Liver (tissue), 9 donors: Measurements from ENCODE around the gene PHC2. TPM values are rescaled to one million over a fixed set of nuclear protein-coding genes. Genes with fewer than 3 reads are reported as not detected.

Source experiments
- DNase-seq: peaks from one replicate; pipeline ENCODE4 v3.0.0-alpha.2; 2017; ENCODE audit warnings: low spot score
- H3K27ac ChIP-seq, 2 donors: one replicate each; pipeline ENCODE4 v1.7.0; 2013; ENCODE audit warnings: inconsistent platforms in 2 of 2, low read length in 2 of 2, control low read depth in 1 of 2, low read depth in 1 of 2, mild to moderate bottlenecking in 1 of 2
- H3K27me3 ChIP-seq, 4 donors: one replicate each; pipeline versions ENCODE4 v1.6.1 to v1.7.0; 2013; ENCODE audit warnings: low read length in 3 of 4, inconsistent platforms in 1 of 4, mild to moderate bottlenecking in 1 of 4, moderate library complexity in 1 of 4; ENCODE audit not compliant: control insufficient read depth in 4 of 4, insufficient read depth in 4 of 4
- H3K36me3 ChIP-seq, 4 donors: one replicate each; pipeline versions ENCODE4 v1.6.1 to v1.7.0; 2013; ENCODE audit warnings: low read length in 3 of 4, mild to moderate bottlenecking in 3 of 4, low read depth in 1 of 4, moderate library complexity in 1 of 4; ENCODE audit not compliant: control insufficient read depth in 4 of 4, insufficient read depth in 3 of 4
- H3K4me1 ChIP-seq, 4 donors: one replicate each; pipeline versions ENCODE4 v1.6.1 to v1.7.0; 2013; ENCODE audit warnings: low read length in 3 of 4, mild to moderate bottlenecking in 3 of 4, moderate library complexity in 1 of 4; ENCODE audit not compliant: control insufficient read depth in 4 of 4, insufficient read depth in 4 of 4
- H3K4me3 ChIP-seq, 3 donors: one replicate each; pipeline versions ENCODE4 v1.6.1 to v1.7.0; 2013; ENCODE audit warnings: low read length in 3 of 3, control low read depth in 1 of 3, low read depth in 1 of 3, mild to moderate bottlenecking in 1 of 3
- H3K9ac ChIP-seq, 2 donors: one replicate each; pipeline ENCODE4 v1.7.0; 2013; ENCODE audit warnings: low read length in 2 of 2, mild to moderate bottlenecking in 2 of 2, moderate library complexity in 2 of 2, control low read depth in 1 of 2, low read depth in 1 of 2
- H3K9me3 ChIP-seq, 4 donors: one replicate each; pipeline versions ENCODE4 v1.6.1 to v1.7.0; 2013; ENCODE audit warnings: low read length in 3 of 4; ENCODE audit not compliant: control insufficient read depth in 4 of 4
- EGR1 ChIP-seq, 2 donors: IDR thresholded peaks; 2 replicates each; pipeline ENCODE4 v1.6.1; 2016 to 2018; ENCODE audit warnings: antibody characterized with exemption in 2 of 2, low read depth in 2 of 2
- FOXA1 ChIP-seq: IDR thresholded peaks from 2 replicates; pipeline ENCODE4 v1.6.1; 2016; ENCODE audit warnings: antibody characterized with exemption
- FOXA2 ChIP-seq: IDR thresholded peaks from 2 replicates; pipeline ENCODE4 v1.6.1; 2016; ENCODE audit warnings: antibody characterized with exemption
- GABPA ChIP-seq, 2 donors: IDR thresholded peaks in 1 of 2; conservative IDR thresholded peaks in 1 of 2; 2 replicates each; pipeline ENCODE4 v1.6.1; 2016; ENCODE audit warnings: antibody characterized with exemption in 2 of 2, mild to moderate bottlenecking in 1 of 2, moderate library complexity in 1 of 2
- HNF4A ChIP-seq, 2 donors: conservative IDR thresholded peaks; 2 replicates each; pipeline ENCODE4 v1.6.1; 2016; ENCODE audit warnings: antibody characterized with exemption in 2 of 2, mild to moderate bottlenecking in 2 of 2
- HNF4G ChIP-seq: IDR thresholded peaks from 2 replicates; pipeline ENCODE4 v1.6.1; 2016; ENCODE audit warnings: antibody characterized with exemption
- JUND ChIP-seq, 2 donors: IDR thresholded peaks; 2 replicates each; pipeline ENCODE4 v1.6.1; 2016; ENCODE audit warnings: antibody characterized with exemption in 2 of 2
- NR2F2 ChIP-seq: IDR thresholded peaks from 2 replicates; pipeline ENCODE4 v1.6.1; 2016; ENCODE audit warnings: antibody characterized with exemption
- RAD21 ChIP-seq, 2 donors: IDR thresholded peaks; 2 replicates each; pipeline ENCODE4 v1.6.1; 2016; ENCODE audit warnings: antibody characterized with exemption in 2 of 2, mild to moderate bottlenecking in 2 of 2
- REST ChIP-seq: IDR thresholded peaks from 2 replicates; pipeline ENCODE4 v1.6.1; 2016; ENCODE audit warnings: antibody characterized with exemption, mild to moderate bottlenecking
- RXRA ChIP-seq, 2 donors: IDR thresholded peaks; 2 replicates each; pipeline ENCODE4 v1.6.1; 2017 to 2018; ENCODE audit warnings: antibody characterized with exemption in 2 of 2, mild to moderate bottlenecking in 1 of 2
- SP1 ChIP-seq: IDR thresholded peaks from 2 replicates; pipeline ENCODE4 v1.6.1; 2018; ENCODE audit warnings: antibody characterized with exemption, mild to moderate bottlenecking
- YY1 ChIP-seq: IDR thresholded peaks from 2 replicates; pipeline ENCODE4 v1.6.1; 2016; ENCODE audit warnings: antibody characterized with exemption, mild to moderate bottlenecking
- WGBS: extraction: QIAGEN DNeasy Blood & Tissue Kit; methylation state at CpG from one replicate; pipeline ENCODE4 v1.1.7; 2013; 5-methylcytosine and 5-hydroxymethylcytosine counted together
- polyA plus RNA-seq, 2 donors: library from polyadenylated mRNA; stranded (reverse) in 1 of 2; unstranded in 1 of 2; fragments of 200-250 nt in 1 of 2; fragments of >200 nt in 1 of 2; fragmentation: Nextera tagmentation in 1 of 2; extraction: Ambion mirVana in 1 of 2; gene quantifications; one replicate each; pipeline versions ENCODE4 v1.2.1 to v1.2.3, GENCODE V29; 2013 to 2015
- total RNA-seq, 2 donors: library from RNA; depleted of rRNA; stranded (reverse); fragments of >200 nt; gene quantifications; one replicate each; pipeline ENCODE4 v1.2.3, GENCODE V29; 2014
- TF ChIP-seq, protein P1 (sequence below): IDR thresholded peaks from 2 replicates; pipeline ENCODE4 v1.6.1; 2016; ENCODE audit warnings: antibody characterized with exemption
- TF ChIP-seq, protein P2 (sequence below): IDR thresholded peaks from 2 replicates; pipeline ENCODE4 v1.6.1; 2016; ENCODE audit warnings: antibody characterized with exemption
- TF ChIP-seq, protein P3 (sequence below): IDR thresholded peaks from 2 replicates; pipeline ENCODE4 v1.6.1; 2016; ENCODE audit warnings: antibody characterized with exemption
- donor health status: healthy.
- donor health status: healthy.
- donor health status: healthy.
- donor health status: healthy.
- donor health status: healthy.

PHC2 gene
- total and polyA plus RNA-seq, 4 donors = 19.1 to 67.8 (median 44.7) TPM

GRCh38 chr1:33378976-33379375, 51.9 kb downstream of the PHC2 start:
- Histone ChIP-seq H3K9ac (no peak overlapping the region), H3K4me1 (peaks cover 0 to 6% (median 2%) of the 10 kb centered on the region in 4 donors), H3K9me3 (no peaks in the 10 kb centered on the region), H3K36me3 (no peaks in the 10 kb centered on the region), H3K4me3 (no peak overlapping the region), H3K27ac (no peak overlapping the region), H3K27me3 (no peaks in the 10 kb centered on the region)
- 61% methylated on average over 4 of the region's 5 CpGs for WGBS
- no peak for TF ChIP-seq YY1
- no peak for TF ChIP-seq SP1
- no peak for TF ChIP-seq GABPA (IDR thresholded peaks at IDR 0.05 in 1 of 2, conservative IDR thresholded peaks at IDR 0.05 in 1 of 2)
- TF ChIP-seq RAD21 (IDR thresholded peaks at IDR 0.05) = no peak
- DNase-seq = no peak

DNA sequence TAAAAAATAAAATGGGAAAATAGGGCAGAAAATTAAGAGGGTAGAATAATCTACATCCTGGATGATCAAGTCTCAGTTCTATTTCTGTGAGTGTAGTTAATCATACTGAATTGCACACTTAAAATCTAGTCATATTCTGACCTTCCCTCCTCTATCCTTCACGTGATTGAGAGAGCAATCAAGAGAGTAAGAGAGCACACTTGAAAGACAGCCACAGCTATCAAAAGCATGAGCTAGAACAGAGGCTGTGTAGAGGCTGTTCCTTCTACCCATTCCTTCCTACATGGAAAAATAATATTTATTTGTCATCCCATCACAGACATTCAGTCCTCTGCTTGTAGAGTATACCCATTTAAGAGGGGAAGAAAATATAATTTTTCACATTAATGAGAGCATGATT, 52.4 kb downstream of the PHC2 start:
- TF ChIP-seq EGR1 (IDR thresholded peaks at IDR 0.05; ENCODE audit: low read depth in 2 of 2) = no peak
- TF ChIP-seq, protein P1, sequence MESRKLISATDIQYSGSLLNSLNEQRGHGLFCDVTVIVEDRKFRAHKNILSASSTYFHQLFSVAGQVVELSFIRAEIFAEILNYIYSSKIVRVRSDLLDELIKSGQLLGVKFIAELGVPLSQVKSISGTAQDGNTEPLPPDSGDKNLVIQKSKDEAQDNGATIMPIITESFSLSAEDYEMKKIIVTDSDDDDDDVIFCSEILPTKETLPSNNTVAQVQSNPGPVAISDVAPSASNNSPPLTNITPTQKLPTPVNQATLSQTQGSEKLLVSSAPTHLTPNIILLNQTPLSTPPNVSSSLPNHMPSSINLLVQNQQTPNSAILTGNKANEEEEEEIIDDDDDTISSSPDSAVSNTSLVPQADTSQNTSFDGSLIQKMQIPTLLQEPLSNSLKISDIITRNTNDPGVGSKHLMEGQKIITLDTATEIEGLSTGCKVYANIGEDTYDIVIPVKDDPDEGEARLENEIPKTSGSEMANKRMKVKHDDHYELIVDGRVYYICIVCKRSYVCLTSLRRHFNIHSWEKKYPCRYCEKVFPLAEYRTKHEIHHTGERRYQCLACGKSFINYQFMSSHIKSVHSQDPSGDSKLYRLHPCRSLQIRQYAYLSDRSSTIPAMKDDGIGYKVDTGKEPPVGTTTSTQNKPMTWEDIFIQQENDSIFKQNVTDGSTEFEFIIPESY = no peak
- no peak for TF ChIP-seq JUND (IDR thresholded peaks at IDR 0.05)
- TF ChIP-seq, protein P2, sequence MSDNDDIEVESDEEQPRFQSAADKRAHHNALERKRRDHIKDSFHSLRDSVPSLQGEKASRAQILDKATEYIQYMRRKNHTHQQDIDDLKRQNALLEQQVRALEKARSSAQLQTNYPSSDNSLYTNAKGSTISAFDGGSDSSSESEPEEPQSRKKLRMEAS = no peak
- TF ChIP-seq GABPA (IDR thresholded peaks at IDR 0.05 in 1 of 2, conservative IDR thresholded peaks at IDR 0.05 in 1 of 2) = no peak
- no peak for TF ChIP-seq HNF4A (conservative IDR thresholded peaks at IDR 0.05)
- TF ChIP-seq, protein P3, sequence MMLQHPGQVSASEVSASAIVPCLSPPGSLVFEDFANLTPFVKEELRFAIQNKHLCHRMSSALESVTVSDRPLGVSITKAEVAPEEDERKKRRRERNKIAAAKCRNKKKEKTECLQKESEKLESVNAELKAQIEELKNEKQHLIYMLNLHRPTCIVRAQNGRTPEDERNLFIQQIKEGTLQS = no peak
- no peak for TF ChIP-seq RXRA (IDR thresholded peaks at IDR 0.05)
- no peak for TF ChIP-seq REST
- no peak for TF ChIP-seq RAD21 (IDR thresholded peaks at IDR 0.05)
- TF ChIP-seq HNF4G = no peak
- no peak for TF ChIP-seq YY1
- no peak for TF ChIP-seq FOXA1
- TF ChIP-seq NR2F2 = no peak
- no peak for TF ChIP-seq FOXA2
- Histone ChIP-seq H3K36me3 (no peaks in the 10 kb centered on the region), H3K4me3 (no peak overlapping the region), H3K9me3 (no peaks in the 10 kb centered on the region), H3K9ac (no peak overlapping the region), H3K27me3 (no peaks in the 10 kb centered on the region), H3K27ac (no peak overlapping the region), H3K4me1 (peaks cover 0 to 6% (median 2%) of the 10 kb centered on the region in 4 donors)
- no peak for DNase-seq
- WGBS = 48% methylated on average over 1 of the region's 1 CpG
